Measurements from ENCODE around the gene SLC24A3. TPM values are rescaled to one million over a fixed set of nuclear protein-coding genes. Genes with fewer than 3 reads are reported as not detected.

Gene SLC24A3
- polyA plus RNA-seq, 1 donor (not counting 4 experiments of a cell fraction or from before 2014, with no cell fraction given): 0.17 TPM

- Histone ChIP-seq H3K27ac (ENCODE audit: control insufficient read depth, insufficient read depth, low read length) (no peak overlapping the region), H3K9me3 (ENCODE audit: control insufficient read depth, low read depth, low read length) (no peaks in the 10 kb centered on the region), H3K27me3 (ENCODE audit: control insufficient read depth, extremely low read depth, insufficient read depth, low read length) (no peaks in the 10 kb centered on the region), H3K4me3 (ENCODE audit: control insufficient read depth in 2 of 3, extremely low read depth in 1 of 3, insufficient read depth in 2 of 3, low read depth in 1 of 3, low read length in 3 of 3) (no peak overlapping the region), H4K20me1 (ENCODE audit: control insufficient read depth, extremely low read depth, insufficient read depth, low read length) (no peaks in the 10 kb centered on the region), H3K4me1 (ENCODE audit: control insufficient read depth, extremely low read depth, insufficient read depth, low read length) (no peaks in the 10 kb centered on the region), H2AFZ (ENCODE audit: control insufficient read depth, low read length) (no peak overlapping the region), H3K4me2 (ENCODE audit: control insufficient read depth, extremely low read depth, insufficient read depth, low read depth, low read length) (no peak overlapping the region), H3K79me2 (ENCODE audit: control insufficient read depth, insufficient read depth, low read length) (no peaks in the 10 kb centered on the region), H3K9me1 (ENCODE audit: control insufficient read depth, extremely low read depth, insufficient read depth, low read length) (no peaks in the 10 kb centered on the region), H3K9ac (ENCODE audit: control insufficient read depth, extremely low read depth, insufficient read depth, low read length) (no peak overlapping the region), H3K36me3 (ENCODE audit: control insufficient read depth in 2 of 2, extremely low read depth in 1 of 2, insufficient read depth in 2 of 2, low read length in 2 of 2) (no peaks in the 10 kb centered on the region)
- TF ChIP-seq EZH2 (IDR thresholded peaks at IDR 0.05; ENCODE audit: low read length): no peak
- TF ChIP-seq CTCF (optimal IDR thresholded peaks at IDR 0.05 in 1 of 3, IDR thresholded peaks at IDR 0.05 in 1 of 3, conservative IDR thresholded peaks at IDR 0.05 in 1 of 3; ENCODE audit: extremely low read depth in 1 of 3, insufficient read depth in 2 of 3, low read length in 3 of 3): no peak
- FAIRE-seq (no peak), DNase-seq (ENCODE audit: low read depth, low spot score) (no peak)
- dilution Hi-C loops (cut with MboI; ENCODE audit: extremely low pct_ligation_motif_present, low sequenced_read_pairs): no loop called here
These were observed 533.1 kb downstream of the SLC24A3 start for GRCh38 chr20:19745584-19745983.

GRCh38 chr20:19746396-19746795 lies 534.0 kb downstream of the SLC24A3 start:
- dilution Hi-C loops (cut with MboI; ENCODE audit: extremely low pct_ligation_motif_present, low sequenced_read_pairs): no loop called here

More at GRCh38 chr20:19746396-19746795, 534.0 kb downstream of the SLC24A3 start:
- no peak for FAIRE-seq
- Histone ChIP-seq H3K27me3 (ENCODE audit: control insufficient read depth, extremely low read depth, insufficient read depth, low read length) (no peaks in the 10 kb centered on the region), H3K9ac (ENCODE audit: control insufficient read depth, extremely low read depth, insufficient read depth, low read length) (no peak overlapping the region), H2AFZ (ENCODE audit: control insufficient read depth, low read length) (no peak overlapping the region), H3K27ac (ENCODE audit: control insufficient read depth, insufficient read depth, low read length) (no peak overlapping the region), H3K4me2 (ENCODE audit: control insufficient read depth, extremely low read depth, insufficient read depth, low read depth, low read length) (no peak overlapping the region), H3K79me2 (ENCODE audit: control insufficient read depth, insufficient read depth, low read length) (no peaks in the 10 kb centered on the region), H4K20me1 (ENCODE audit: control insufficient read depth, extremely low read depth, insufficient read depth, low read length) (no peaks in the 10 kb centered on the region), H3K4me3 (ENCODE audit: control insufficient read depth in 2 of 3, extremely low read depth in 1 of 3, insufficient read depth in 2 of 3, low read depth in 1 of 3, low read length in 3 of 3) (no peak overlapping the region), H3K9me1 (ENCODE audit: control insufficient read depth, extremely low read depth, insufficient read depth, low read length) (no peaks in the 10 kb centered on the region), H3K9me3 (ENCODE audit: control insufficient read depth, low read depth, low read length) (no peaks in the 10 kb centered on the region), H3K4me1 (ENCODE audit: control insufficient read depth, extremely low read depth, insufficient read depth, low read length) (no peaks in the 10 kb centered on the region), H3K36me3 (ENCODE audit: control insufficient read depth in 2 of 2, extremely low read depth in 1 of 2, insufficient read depth in 2 of 2, low read length in 2 of 2) (no peaks in the 10 kb centered on the region)
- no peak for DNase-seq (ENCODE audit: low read depth, low spot score)
- TF ChIP-seq EZH2 (IDR thresholded peaks at IDR 0.05; ENCODE audit: low read length) (no peak), CTCF (optimal IDR thresholded peaks at IDR 0.05 in 1 of 3, IDR thresholded peaks at IDR 0.05 in 1 of 3, conservative IDR thresholded peaks at IDR 0.05 in 1 of 3; ENCODE audit: extremely low read depth in 1 of 3, insufficient read depth in 2 of 3, low read length in 3 of 3) (no peak)
